Occipital lobe (tissue), 2 donors: ENCODE results near the gene SYCE1. TPM values are rescaled to one million over a fixed set of nuclear protein-coding genes. Genes with fewer than 3 reads are reported as not detected.
"Not testable (repeated sequence)": the region's sequence is repeated elsewhere in the genome, so short reads cannot be mapped to it uniquely, and the experiment has no call there.

ENCODE experiments used
- DNase-seq: peaks from one replicate; lab custom pipeline; 2025; lab: John Stamatoyannopoulos, UW
- total RNA-seq: library from RNA; depleted of rRNA; stranded (reverse); fragments of >200 nt; gene quantifications from one replicate; pipeline ENCODE4 v1.2.3, GENCODE V29; 2014

The SYCE1 gene
- total RNA-seq, 1 donor from 2014 or later = 0.94 TPM

DNA sequence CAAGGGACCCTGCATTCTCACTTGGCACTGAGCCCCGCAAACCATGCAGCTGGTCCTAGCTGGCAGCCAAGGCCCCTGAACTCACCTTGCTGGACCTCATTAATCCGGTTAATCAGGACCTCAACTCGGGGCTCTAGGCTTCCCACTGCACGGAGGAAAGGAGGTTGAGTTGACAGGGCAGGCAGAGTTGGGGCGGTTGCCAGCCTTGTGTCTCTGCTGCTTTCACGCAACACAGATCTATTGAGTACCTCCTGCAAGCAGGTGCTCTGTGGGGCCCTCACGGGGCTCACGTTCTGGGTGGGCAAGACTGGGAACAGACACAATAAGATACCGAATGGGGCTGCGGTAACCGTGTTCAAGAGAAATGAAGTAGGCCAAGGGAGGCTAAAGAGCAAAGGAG lies 6.2 kb downstream of the SYCE1 start:
- no peak for DNase-seq

DNA sequence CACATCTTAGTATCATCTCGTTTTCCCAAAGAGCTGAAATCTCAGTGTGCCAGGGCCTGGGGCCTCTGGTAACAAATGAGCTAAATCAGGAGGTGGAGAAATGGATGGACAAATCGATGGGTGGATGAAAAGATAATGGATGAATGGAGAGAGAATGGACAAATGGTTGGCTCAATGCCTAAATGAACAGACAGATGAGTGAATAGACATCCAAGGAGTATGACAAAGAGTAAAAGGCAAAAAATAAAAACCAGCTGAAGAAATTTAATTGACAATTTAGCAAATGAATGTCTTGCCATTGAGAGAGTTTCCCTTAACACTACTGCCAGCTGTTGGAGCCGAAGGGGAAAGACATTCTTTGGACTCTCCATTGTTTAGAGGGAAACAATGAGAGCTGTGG lies 8.0 kb downstream of the SYCE1 start:
- DNase-seq = no peak

- DNase-seq = no peak
Measured at GRCh38 chr10:133555521-133555920, 9.9 kb downstream of the SYCE1 start.

GRCh38 chr10:133554600-133554999 lies 10.8 kb downstream of the SYCE1 start:
- no peak for DNase-seq

DNA sequence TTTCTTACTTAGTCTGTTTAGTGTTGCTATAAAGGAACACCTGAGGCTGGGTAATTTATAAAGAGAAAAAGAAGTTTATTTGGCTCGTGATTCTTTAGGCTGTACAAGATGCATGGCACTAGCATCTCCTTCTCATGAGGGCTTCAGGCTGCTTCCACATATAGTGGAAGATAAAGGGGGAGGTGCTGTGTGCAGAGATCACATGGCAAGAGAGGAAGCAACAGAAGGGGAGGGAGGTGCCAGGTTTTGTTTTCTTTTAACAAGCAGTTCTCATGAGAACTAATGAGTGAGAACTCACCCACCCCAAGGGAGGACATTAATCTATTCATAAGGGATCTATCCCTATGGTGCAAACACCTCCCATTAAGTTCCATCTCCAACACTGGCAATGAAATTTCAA lies 20.9 kb downstream of the SYCE1 start:
- DNase-seq = no peak

GRCh38 chr10:133541441-133541975 lies 23.9 kb downstream of the SYCE1 start:
- DNase-seq = not testable (repeated sequence)

GRCh38 chr10:133537546-133538545 lies 27.5 kb downstream of the SYCE1 start:
- no peak for DNase-seq

- DNase-seq = no peak
Measured at GRCh38 chr10:133536198-133536597, 29.2 kb downstream of the SYCE1 start.

DNA sequence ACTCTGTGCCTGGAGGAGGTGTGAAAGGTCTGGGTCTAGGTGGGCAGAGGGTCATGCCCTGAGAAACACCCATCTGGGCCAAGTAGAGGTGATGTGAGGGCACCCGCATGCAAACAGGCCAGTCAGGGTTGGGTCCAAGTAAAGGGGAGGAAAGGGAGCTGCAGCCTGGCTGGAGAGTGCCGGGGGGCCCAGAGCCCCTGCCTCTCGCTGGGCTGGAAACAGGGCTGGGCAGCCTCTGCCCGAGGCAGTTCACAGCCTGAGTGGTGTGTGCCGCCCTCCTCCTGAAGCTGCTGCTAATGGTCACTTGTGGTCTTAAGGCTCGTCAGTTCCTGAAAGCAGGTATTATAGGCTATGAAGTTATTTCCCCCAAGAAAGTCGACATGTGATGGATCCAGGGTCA lies 31.0 kb downstream of the SYCE1 start:
- DNase-seq = no peak

DNA sequence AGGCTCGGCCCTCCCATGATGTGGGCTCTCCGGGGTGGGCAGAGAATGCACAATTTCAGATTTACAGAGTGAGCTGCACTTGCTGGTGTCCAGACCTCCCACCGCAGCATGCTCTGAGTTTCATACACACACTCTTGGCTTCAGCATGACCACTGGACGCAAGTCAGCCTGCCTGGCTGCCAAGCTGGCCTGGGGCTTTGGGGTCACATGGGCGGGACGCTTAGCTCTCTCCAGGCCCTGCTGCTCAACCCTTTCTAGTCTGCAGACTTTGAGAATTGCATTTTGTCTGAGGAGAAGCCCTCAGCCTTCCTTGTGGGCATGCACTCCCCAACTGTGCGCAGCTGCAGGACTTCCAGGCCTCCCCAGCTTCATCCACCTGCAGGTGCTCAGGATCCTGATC lies 32.5 kb downstream of the SYCE1 start:
- no peak for DNase-seq

- DNase-seq = no peak
Measured at GRCh38 chr10:133530506-133530905, 34.9 kb downstream of the SYCE1 start.

DNA sequence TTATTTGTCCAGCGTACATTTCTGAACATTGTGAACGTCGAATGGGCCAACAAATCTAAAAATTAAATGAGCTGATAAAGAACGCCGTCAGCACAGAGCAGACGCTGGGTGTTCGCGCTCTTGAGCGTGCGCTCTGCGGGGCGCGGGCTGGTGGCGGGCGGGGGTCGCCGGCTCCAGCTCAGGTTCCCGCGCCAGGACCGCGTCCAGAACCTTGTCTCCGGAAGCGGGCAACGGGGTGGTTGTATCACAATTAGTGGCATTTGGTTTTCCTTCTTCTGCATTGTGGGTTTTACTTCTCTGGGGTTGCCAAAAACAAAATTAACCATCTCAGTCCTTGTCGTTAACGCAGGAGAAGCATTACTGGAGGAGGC lies 35.8 kb downstream of the SYCE1 start:
- DNase-seq = no peak

GRCh38 chr10:133528845-133529575 lies 36.4 kb downstream of the SYCE1 start:
- DNase-seq = no peak

- DNase-seq = no peak
Measured at GRCh38 chr10:133528296-133528844, 37.0 kb downstream of the SYCE1 start.

DNA sequence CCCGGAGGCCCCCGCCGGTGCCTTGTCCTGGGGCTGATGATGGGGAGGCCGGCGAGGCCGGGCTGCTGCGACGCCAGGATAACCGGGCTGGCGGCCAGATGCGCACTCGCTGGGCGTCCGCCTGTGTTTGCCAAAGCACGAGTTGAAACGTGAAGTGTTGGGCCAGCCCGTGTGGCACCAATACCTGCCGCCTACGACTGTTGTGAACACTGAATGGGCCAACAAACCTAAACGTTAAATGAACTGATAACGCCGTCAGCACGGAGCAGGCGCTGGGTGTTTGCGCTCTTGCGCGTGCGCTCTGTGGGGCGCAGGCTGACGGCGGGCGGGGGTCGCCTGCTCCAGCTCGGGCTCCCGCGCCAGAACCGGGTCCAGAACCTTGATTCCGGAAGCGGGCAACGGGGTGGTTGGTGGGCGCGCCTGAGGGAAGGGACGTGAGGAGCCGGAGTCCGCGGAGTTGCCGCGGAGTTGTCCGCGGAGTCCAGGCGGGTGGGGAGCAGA lies 37.6 kb downstream of the SYCE1 start:
- DNase-seq = no peak

DNA sequence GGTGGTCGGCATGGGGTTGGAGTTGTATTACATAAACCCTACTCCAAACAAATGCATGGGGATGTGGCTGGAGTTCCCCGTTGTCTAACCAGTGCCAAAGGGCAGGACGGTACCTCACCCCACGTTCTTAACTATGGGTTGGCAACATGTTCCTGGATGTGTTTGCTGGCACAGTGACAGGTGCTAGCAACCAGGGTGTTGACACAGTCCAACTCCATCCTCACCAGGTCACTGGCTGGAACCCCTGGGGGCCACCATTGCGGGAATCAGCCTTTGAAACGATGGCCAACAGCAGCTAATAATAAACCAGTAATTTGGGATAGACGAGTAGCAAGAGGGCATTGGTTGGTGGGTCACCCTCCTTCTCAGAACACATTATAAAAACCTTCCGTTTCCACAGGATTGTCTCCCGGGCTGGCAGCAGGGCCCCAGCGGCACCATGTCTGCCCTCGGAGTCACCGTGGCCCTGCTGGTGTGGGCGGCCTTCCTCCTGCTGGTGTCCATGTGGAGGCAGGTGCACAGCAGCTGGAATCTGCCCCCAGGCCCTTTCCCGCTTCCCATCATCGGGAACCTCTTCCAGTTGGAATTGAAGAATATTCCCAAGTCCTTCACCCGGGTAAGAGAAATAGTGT lies 38.3 kb downstream of the SYCE1 start, which contains the start of gene CYP2E1:
Gene CYP2E1, plus strand, starts transcription at position 407 of the 632 bp plus-strand sequence. Its CDS starts 33 bp downstream, at position 440.
- no peak for DNase-seq

DNA sequence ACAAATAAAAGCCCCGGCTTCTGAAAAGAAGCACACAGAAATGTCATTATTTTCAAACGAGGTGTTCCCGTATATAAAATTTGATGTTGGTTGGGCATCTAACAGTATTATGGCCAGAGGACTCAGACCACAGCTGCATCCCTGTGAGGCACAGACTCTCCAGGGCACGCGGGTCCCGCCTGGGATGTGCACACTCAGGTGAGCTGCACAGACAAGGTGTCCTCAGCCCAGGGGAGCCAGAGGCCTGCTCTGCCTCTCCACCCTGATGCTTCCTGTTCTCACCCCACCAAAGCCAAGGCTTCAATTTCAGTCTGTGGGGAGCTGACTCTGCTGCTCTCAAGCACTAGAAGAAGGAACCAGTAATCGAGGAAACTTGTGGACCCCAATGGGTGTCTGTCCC lies 39.9 kb downstream of the SYCE1 start:
- no peak for DNase-seq

DNA sequence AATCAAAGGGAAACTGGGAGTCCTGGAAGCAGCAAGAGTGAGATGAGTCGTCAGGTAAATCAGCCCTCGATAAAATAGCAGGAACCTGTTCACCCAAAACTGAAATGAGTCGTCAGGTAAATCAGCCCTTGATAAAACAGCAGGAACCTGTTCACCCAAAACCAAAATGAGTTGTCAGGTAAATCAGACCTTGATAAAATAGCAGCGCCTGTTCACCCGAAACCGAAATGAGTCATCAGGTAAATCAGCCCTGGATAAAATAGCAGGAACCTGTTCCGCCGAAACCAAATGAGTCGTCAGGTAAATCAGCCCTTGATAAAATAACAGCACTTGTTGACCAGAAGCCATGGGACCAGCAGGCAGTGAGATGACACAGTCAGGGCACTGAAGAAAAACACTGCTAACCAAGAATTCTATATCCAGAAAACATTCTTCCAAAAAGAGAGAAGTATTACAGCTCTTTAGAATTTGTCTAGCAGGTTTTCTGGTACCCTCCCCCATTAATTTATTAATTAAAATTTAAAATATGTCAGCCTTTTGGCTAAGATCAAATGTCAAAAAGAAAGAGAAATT lies 41.7 kb downstream of the SYCE1 start:
- DNase-seq = no peak

DNA sequence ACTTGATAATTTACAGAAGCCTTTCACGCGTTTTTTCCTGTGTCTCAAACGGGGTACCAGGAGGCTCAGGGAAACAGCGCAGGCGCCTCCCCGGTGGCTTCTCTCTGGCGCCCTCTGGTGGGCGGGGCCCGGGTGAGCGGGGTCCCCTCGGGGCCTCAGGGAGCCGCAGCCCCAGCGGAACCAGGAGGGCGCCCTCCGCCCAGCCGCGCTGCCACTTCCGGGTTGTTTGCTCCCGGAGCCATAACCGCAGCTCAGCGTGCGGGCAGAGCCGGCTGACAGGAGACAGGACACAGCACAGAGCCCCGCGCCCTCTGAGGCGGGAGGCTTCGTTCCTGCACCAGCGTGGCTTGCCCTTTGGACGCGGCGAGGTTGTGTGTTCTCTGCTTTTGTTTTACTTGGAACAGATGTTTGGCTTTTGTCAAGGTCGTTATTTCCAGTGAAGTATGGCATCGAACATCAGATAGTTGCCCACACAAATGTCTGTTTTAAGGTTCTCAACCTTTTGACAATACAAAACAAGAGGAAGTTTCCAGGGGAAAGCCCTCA lies 45.1 kb downstream of the SYCE1 start:
- peak; percentile 67 for DNase-seq

GRCh38 chr10:133518517-133518916 lies 46.9 kb downstream of the SYCE1 start:
- DNase-seq = not testable (repeated sequence)

DNA sequence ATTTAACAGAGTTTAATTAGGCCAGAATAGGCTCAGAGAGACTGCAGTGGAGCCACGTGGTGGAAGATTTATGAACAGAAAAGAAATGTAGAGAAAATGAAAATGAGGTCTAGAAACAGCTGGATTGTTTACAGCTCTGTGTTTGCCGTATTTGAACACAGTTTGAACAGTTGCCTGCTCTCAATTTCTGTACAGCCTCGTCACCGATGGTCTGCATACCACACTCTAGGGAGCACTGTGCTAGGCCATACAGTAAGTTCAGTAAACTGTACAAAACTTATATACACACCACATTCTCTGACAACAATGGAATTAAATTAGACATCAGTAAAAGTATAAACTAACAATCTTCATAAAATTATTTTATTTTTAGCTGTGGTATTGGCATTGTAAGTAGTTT lies 49.3 kb downstream of the SYCE1 start:
- no peak for DNase-seq
